GM18861 (cell line): ENCODE data around the gene SCGB1D1.

Experiments used
- ATAC-seq: cut with Tn5 transposase; IDR thresholded peaks from one replicate; pipeline ENCODE4 v1.9.1; 2021; ENCODE audit not compliant: unreplicated experiment

Gene SCGB1D1

GRCh38 chr11:62190011-62190410, at the start of gene SCGB1D1:
SCGB1D1 (plus strand) TSS chr11:62190216; CDS start chr11:62190285, 69 bp downstream.
- ATAC-seq, result no peak

- no peak for ATAC-seq
Observed at GRCh38 chr11:62140304-62141110, 49.5 kb upstream of the SCGB1D1 start.

GRCh38 chr11:62141111-62142042, 48.6 kb upstream of the SCGB1D1 start:
- ATAC-seq, result no peak

- ATAC-seq, result no peak
Observed at GRCh38 chr11:62142043-62142375, 48.0 kb upstream of the SCGB1D1 start.

GRCh38 chr11:62142921-62143320, 47.1 kb upstream of the SCGB1D1 start:
- no peak for ATAC-seq

- no peak for ATAC-seq
Observed at GRCh38 chr11:62143727-62144126, 46.3 kb upstream of the SCGB1D1 start.

GRCh38 chr11:62144641-62145255, 45.3 kb upstream of the SCGB1D1 start:
- no peak for ATAC-seq

GRCh38 chr11:62145261-62145871, 44.6 kb upstream of the SCGB1D1 start:
- ATAC-seq, result no peak

GRCh38 chr11:62146476-62147200, 43.4 kb upstream of the SCGB1D1 start:
- ATAC-seq, result no peak

- no peak for ATAC-seq
Observed at GRCh38 chr11:62147545-62147944, 42.5 kb upstream of the SCGB1D1 start.

- no peak for ATAC-seq
Observed at GRCh38 chr11:62148271-62148980, 41.6 kb upstream of the SCGB1D1 start.

GRCh38 chr11:62149986-62150886, 39.8 kb upstream of the SCGB1D1 start:
- no peak for ATAC-seq

GRCh38 chr11:62150887-62151736, 38.9 kb upstream of the SCGB1D1 start:
- ATAC-seq, result no peak

GRCh38 chr11:62151737-62152102, 38.3 kb upstream of the SCGB1D1 start:
- ATAC-seq, result no peak

- no peak for ATAC-seq
Observed at GRCh38 chr11:62152245-62153086, 37.5 kb upstream of the SCGB1D1 start.

GRCh38 chr11:62153087-62153395, 37.0 kb upstream of the SCGB1D1 start:
- ATAC-seq, result no peak

GRCh38 chr11:62153617-62154016, 36.4 kb upstream of the SCGB1D1 start:
- no peak for ATAC-seq
